ENCODE results near the gene DIPK1C.

DIPK1C gene

DNA sequence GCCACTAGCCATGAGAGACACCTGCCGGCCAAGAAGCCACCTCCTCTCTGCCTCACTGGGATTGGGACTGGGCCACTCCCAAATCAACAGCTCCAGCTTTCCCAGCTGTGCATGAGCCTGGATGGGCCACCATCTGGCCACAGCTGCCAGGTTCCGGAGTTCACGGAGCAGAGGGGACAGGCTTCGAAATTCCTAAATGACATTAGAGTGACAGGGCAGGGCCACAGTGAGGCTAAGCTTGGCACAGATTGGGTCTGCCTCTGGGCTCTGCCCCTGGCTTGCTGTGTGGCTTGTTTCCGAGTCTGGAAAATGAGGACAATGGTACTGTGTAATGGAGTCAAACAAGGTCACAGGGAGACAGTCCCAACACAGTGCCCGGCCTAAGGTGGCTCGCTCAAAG, 6.5 kb downstream of the DIPK1C start:
- DNase-seq: no peak

DNA sequence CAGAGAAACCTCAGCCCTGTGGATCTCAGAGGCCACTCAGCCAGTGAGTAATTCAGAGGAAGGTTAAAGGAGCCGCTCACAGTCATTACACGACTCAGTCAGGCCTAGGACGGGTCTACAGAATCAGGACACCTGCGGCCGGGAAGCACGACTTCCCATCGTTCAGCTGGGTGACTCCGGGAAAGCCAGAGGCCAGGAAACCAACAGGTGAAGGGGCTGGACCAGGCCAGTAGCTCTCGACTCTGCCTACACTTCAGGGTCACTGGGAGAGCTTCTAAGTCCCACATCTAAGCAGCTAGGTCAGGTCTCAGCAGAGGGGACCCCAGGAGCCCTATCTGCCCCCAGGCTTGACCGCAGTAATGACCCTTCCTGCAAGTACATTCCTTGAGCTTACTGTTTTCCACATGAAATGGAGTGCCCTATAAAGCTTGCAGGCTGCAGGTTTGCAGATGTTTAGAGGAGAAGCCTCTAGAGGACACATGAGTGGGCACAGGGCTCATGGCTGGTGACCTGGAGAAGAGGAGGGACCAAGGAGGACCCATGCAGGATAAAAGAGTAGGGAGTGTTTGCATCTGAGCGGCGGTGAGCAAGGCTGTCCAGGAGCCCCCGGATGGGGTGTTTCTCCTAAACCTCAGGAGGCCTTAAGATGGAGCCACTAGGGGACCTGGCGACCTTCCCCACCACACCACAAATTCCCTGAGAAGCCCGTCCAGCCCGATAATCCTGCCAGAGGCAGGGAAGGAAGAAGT, 9.5 kb downstream of the DIPK1C start:
- DNase-seq: no peak

DNA sequence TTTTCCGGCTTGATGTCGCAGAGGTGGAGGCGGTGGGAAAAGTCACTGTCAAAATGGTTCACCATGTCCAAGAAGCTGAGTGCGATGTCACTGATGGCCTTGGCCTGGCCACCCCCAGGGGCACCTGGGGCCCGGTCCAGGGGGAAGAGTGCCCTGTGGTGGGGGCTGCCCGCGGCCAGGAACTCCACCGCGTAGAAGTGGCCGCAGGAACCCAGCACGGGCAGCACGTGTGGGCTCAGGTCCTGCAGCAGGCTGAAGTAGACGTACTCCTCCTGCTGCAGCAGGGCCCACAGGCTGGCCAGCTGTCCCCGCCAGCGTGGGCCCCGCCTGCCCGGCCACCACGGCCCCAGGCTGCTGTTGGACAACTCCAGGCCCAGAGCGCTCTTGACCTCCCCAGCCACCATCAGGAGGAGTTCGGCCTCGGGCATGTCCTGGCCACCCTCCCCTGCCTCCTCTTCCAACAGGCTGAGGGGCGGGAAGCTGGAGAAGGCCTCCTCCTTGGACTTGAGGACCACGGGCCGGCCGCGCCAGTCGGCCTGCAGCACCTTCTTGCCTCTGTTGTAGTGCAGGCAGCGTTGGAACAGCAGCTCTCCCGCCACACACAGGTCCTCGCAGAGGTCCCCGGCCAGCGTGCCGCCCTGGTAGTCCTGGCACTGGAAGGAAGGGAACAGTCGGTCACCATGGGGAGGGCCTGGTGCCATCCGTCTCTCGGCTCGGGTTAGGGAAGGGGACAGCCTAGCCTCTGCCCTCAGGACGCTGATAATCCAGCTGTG, 10.3 kb downstream of the DIPK1C start:
- no peak for DNase-seq

DNA sequence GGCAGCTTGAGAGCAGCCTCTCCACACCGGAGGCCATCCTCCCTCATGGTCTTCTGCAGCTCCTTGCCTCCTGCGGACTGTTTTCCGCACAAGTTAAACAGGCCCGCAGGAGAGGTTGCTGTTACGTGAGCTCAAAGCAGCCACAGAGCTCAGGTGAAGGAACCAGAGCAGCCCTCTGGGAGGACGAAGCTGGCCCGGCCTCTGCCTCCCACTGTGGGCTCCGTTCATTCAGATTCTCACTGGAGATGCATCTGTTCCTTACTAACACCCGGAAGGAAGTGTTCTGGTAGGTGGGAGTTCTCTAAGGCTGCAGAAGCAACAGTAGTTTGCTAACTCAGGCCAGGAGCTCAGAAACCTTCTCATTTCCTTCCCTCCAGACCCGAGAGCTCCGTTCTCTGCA, 10.9 kb downstream of the DIPK1C start:
- DNase-seq: no peak

DNA sequence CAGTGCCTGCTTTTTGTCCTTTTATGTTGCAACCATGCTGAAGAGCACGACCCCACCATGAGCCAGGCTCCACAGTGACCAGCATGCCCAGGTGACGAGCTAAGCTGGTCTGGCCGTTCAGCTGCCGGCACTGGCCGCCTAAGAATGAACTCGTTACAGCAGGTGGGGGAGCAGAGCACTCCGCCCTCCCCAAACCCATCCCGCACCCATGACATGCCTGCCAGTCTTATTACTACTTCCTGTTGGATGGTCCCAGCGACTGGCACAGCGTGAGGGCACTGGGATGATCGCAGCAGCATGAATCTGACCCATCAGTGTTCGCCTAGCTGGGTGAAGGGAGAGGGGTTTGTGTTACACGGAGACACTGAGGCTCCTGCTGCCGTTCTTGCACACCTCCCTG, 11.5 kb downstream of the DIPK1C start:
- DNase-seq: no peak

DNA sequence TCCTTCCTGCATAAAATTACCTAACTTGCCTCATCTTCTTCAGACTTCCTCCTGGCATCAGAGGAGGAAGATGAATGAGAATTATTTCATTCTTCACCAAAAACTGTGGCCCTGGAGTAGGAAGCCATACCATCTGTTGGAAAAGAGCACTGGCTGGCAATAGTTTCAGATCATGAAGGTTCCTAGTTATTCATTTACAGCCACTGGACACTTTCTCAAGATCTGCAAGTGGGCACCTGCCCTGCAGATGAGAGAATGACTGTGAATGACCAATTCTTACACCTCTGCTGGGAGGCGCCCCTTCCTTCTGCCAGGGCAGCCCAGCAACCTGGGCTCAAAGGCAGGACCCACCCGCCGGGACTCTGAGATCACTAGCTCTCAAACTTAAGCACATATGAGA, 13.0 kb downstream of the DIPK1C start:
- DNase-seq: no peak

DNA sequence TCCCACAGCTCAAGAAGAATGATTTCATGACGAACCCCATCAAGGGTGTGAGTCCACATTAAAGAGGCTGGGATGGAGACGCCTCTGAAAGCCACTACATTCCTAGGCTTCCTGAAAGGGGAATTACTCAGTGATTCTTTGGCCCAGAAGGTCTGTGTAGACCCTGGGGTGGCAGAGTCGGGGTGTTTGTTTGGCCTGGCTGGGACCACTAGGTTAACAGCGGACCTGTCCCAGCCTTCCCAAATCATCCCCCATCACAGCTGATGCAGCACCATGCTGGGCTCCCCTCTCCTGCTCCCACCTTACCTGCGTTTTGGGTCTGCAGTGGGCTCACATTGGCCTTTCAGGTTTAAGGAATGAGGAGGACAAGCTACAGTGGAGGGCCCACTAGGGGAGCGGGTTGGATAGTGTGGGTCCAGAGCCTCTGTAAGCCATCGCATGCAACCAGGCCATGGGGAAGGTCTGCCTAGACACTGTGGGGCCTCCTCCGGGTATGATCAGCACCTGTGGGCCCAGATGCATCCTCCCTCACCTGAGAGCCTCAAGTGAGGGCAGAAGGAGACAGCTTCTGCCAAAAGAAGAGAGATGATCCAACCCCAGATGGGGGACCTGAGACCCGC, 16.2 kb downstream of the DIPK1C start:
- DNase-seq: no peak

DNA sequence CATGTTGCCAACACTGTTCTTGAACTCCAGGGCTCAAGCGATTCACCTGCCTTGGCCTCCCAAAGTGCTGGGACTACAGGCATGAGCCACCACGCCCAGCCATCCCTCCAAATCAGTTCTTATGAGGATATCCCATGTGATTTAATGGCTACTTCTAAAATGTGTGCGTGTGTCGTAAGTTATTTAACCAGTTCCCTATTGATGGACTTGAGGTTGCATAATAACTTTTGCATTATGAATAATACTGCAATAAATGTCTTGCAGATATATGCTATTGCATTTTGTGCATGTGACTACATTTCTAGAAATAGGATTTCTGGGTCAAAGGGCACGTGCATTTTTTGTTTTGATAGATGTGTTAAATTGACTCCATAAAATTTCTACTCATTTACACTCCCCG, 19.0 kb downstream of the DIPK1C start:
- DNase-seq: no peak

DNA sequence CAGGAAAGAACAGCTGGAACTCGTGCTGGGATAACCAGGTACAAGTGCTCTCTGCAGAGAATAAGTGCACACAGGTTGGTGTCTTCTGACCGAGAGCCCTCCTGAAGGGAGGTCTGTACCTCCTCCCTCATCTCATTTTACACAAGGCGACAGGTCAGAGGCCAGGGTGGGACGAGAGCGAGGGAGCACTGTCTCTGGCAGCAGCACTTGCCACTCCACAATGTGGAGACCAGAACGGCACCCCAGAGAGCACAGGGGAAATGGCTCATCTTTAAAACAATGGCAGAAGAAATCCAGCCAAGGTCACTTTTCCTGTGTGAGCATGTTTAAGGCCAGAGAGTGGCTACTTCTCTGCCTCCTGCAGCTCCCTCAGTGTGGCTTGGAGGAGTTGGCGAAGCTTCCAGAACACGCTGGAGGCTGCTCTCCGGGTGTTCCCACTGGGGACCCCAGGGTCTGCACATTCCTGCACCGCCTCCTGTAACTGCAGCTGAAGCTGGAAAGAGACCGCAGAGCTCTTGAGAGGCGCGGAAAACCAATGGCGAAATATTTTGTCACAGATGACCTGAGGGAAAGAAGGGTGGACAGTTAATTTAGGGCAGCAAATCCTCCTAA, 20.8 kb downstream of the DIPK1C start:
- no peak for DNase-seq

DNA sequence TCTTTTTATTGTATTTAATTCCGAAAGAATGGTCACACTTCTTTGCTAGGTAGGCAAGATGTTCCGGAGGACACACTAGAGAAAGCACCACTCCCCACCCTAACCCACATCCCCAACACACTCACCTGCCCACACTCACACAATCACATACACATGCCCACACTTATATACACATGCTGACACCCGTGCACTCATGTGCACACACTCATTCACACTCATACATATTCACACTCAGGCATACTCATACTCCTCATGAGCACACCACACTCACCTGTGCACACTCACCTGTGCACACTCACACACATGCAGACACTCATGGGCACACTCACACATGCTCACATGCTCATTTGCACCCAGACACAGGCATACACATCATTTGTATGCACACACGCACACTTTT, 21.4 kb downstream of the DIPK1C start:
- DNase-seq: no peak

DNA sequence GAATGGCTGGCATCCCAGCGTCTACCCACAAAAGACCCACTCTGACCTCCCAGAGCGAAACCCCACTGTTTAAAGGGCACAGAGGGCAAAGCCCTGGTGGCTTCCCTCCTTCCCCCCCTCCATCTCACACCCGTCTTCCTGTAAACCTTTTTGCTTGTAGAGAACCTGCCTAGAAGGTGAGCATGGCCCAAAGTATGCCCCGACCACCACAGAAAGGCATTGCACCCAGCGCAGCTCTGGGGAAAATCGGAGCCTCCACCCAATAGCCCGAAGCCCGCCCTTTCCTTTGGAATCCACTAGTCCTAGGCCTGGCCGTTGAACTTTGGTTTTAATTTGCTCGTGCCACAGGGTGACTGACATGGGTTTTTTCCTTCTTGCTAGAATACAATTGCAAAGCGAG, 22.6 kb downstream of the DIPK1C start:
- no peak for DNase-seq

DNA sequence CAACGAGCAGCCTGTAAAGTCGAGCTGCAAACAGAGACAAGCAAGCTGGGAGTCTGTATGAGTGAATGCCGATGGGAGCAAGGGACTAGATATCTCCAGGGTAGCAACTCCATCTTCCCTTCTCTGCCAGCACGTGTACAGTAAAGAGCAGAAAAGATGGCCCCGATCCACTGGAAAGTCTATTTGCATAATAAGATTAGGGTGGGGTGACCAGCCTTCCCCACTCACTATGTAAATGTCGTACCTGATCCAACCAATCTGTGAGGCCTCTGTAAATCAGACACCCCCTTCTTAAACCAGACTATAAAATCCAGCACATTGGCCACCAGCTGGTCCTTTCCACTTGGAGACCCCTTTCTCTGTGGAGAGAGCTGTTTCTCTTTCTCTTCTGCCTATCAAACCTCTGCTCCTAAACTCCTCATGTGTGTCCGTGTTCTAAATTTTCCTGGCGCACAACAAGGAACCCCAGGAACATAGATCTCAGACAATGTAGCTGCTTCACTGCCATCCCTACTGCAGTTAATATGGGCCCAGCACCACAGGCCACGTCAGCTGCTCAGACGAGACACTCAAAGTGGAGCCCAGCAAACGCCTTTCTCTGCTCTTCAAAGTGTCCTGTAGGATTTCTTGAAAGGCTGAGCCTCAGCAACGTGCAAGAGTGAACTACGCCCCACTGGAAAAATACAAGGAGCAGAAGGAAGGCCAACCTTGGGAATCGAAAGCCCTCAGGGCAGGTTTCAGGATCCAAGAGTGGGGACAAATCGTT, 26.1 kb downstream of the DIPK1C start:
- DNase-seq: no peak

DNA sequence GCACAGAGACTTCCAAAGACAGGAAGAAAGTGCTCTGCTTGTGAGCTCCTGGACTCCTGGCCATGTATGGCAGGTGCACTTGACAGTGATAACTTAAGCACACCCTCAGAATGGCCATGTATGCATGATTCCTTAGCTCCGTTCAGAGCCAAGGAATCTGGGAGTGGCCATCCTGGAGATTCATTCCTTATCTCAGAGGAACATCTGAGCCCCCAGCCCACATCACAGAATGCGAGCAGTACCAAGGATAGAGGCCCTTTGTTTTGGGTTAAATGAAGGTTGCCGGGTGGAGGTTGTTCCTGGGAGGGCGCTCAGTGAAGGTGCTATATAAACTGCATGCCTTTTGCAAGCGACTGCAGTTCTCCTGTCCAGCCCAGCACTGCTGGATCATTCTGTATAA, 26.9 kb downstream of the DIPK1C start:
- no peak for DNase-seq

DNA sequence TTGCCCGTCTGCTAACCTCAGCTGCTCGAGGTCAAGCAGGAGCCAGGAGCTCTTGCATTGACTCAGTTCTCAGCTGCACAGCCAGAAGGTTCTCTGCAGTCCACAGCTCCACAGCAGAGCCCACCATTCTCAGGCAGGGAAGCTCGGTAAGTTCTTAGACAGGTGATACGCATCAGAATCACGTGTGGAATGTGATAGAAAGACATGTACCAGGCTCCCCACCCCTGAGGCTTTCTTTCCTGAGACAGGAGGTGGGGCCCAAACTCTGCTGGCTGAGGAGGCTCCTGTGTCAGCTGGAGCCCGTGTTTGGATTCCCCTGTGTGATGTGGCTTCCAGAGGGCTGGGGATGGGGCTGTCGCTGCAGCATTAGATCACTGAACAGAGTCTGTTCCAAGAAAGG, 28.0 kb downstream of the DIPK1C start:
- DNase-seq: no peak

DNA sequence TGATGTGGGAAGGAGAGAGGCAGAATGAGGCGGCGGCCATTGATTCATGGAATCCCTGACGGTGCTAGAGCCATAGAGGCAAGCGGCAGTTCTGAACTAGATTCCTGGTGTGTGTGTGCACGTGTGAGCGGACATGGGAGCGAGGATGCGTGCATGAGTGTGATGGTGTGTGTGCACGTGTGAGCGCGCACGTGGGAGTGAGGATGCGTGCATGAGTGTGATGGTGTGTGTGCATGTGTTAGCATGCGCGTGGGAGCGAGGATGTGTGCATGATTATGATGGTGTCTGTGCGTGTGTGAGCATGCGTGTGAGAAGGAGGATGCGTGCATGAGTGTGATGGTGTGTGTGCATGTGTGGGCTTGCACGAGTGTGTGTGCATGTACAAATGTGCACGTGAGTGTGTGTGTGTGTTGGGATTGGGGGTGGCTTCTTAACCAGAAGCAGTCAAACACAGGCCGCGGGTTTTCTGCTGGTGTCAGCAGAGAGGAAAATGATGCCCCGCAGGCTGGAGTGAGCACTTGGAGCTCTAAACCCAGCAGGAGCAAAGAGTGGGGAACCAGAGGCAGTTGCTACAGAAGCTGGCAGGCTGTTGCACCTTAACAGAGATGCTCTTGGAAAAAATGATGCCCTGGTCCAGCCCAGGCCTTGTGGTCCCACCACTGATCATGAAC, 29.5 kb downstream of the DIPK1C start:
- no peak for DNase-seq

DNA sequence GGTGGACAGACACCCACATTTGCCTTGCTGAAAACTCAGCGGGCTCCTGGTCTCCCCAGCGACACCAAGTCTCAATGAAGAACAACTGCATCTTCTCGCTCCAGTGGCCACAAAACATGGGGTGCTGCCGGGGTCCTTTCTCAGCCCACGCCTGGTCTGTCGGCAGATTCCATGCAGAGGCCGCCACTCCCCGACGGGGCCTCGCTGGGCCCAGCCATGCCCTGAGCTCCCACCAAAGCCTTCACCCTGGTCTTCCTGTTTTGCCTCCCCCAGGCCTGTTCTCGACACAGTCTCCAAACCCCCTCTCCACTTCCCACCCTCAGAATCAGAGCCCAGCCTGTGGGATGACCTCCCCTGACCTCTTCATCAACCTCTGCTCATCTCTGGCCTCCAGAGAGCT, 31.2 kb downstream of the DIPK1C start:
- no peak for DNase-seq

DNA sequence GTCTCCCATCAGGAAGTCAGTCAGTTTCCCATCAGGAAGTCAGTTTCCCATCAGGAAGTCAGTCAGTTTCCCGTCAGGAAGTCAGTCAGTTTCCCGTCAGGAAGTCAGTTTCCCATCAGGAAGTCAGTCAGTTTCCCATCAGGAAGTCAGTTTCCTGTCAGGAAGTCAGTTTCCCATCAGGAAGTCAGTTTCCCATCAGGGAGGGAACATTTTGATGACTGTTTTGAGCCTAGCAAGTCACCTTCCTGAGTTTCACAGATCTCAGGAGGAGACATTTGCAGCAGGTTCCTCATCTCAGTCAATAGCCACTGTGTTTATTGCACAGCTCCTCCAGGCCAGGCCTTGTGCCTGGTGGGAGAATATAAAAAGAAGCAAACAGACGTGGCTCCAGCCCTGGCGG, 31.9 kb downstream of the DIPK1C start:
- DNase-seq: no peak

DNA sequence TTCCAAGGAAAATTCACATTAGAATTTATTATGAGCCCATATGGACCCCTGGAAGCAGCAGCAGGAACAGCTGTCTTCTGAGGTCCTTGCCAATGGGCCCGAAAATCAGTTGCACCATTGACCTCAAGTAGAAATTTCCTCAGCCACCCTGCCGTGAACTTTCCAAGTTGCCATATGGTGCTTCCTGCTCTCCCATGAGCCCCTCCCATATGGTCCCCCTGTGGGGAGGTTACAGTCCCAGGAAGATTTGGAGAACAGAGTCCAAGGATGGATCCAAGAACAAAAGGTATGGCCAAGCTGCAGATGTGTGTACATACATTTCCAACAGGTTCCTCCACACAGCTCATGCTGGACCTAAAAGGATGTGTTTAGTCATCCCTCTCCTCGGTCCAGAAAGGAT, 34.6 kb downstream of the DIPK1C start:
- no peak for DNase-seq

DNA sequence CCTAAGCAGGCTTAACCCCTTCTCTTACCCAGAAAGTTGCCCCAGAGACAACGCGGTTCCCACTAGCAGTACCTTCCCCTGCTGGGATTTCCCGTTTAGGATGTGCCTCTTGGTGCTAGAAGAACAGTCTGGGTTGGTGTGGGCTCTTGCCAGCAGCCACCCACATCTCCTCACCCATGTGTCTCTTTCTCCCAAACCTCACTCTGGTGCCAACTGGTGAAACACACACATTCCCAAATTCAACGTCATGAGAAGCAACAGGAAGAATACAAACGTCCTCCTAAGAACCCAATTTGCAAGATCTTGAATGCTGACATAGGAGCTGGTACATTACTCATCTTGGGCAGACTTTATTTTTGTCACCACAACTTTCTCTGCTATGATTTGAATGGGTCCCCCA, 36.2 kb downstream of the DIPK1C start:
- DNase-seq: no peak

DNA sequence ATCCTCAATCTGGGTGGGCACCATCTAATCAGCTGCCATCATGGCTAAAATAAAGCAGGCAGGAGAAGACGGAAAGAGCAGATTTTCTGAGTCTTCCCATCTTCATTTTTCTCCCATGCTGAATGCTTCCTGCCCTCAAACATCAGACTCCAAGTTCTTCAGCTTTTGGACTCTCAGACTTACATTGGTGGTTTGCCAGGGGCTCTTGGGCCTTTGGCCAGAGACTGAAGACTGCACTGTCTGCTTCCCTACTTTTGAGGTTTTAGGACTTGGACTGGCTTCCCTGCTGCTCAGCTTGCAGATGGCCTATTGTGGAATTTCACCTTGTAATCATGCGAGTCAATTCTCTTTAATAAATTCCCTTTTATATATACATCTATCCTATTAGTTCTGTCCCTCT, 36.6 kb downstream of the DIPK1C start:
- no peak for DNase-seq

DNA sequence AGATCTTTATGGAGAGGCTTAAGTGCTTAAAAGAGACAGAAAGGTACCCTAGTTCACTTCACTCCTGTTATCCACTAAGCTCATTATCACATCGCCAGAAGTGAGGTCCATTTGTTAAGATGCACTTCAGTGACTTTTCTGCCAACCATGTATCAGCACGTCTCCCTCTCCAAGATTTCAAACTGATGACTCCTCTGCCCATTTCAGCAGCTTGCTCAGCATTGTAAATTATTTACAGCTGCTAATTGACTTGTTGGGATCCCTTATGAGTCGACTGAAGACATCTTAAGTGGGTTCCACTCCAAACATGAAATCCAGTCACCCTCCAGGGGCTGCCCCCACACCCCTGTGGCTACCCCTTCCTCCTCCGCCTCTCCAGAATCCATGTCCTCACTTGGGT, 37.3 kb downstream of the DIPK1C start:
- DNase-seq: no peak

DNA sequence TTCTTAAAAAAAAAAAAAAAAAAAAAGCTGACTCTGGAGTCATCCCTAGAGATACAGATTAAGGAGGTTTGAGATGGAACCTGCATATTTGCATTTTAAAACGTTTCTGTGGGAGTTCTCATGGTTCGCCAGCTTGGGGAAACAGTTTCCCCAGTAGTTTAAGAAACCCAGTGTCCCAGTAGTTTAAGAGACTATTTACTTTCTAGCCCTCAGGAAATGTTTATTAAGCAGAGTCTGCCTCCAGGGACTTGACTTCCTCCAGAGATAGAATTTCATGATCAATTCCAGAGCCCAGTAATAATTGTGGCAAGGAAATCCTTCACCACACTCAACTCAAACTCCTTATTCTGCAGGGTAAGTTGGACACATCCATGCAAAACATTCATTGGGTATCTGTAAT, 39.1 kb downstream of the DIPK1C start:
- no peak for DNase-seq

DNA sequence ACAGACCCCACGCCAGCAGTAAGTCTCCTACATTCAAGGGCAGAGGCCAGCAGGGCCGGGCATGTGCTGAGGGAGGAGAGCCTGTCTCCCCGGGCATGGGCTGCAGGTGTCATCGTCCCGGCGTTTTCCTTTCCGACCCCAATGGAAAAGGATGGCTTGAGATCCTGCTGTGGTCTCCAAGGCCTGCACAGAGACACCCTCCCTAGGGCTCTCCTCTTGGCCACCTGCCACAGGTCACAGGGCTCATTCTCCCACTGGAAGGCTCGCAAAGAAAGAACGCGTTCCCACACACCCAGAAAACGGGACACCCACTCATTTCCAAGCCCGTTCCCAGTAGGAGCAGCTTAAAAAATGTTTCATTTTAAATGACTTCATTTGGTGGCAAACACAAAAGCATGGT, 41.0 kb downstream of the DIPK1C start:
- DNase-seq: no peak

All from activated T-cell treated with anti-CD3 and anti-CD28 coated beads for 4 hours (primary cell).